Epidermal melanocyte (primary cell): ENCODE measurements around the gene SLCO1B1.

Experiments used
- DNase-seq: peaks from one replicate; pipeline ENCODE4 v3.0.0; 2011; ENCODE audit warnings: low spot score; ENCODE audit not compliant: insufficient read length

The SLCO1B1 gene

DNA sequence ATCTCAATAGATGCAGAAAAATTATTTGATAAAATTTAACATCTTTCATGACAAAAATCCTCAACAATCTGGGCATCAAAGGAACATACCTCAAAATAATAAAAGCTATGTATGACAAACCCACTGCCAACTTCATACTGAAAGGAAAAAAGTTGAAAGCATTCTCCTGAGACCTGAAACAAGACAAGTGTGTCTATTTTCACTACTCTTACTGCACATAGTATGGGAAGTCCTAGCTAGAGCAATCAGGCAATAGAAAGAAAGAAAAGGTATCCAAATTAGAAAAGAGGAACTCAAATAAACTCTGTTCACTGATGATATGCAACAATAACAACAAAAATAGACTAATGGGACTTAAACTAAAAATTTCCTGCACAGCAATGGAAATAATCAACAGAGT lies 90.1 kb downstream of the SLCO1B1 start:
- no peak for DNase-seq

DNA sequence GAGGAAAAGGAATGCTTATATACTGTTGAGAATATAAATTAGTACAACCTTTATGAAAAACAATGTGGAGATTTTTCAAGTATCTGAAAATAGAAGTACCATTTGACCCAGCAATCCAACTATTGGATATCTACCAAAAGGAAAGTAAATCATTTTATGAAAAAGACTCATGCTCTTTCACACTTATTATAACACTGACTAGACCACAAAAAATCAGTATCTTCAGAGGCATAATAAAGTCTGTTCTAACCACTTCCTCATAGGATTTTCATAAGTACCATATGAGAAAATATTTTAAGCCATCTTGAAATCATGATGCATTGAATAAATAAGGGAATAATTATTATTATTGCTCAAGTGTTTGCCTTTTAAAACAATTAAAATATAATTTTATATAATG lies 90.8 kb downstream of the SLCO1B1 start:
- no peak for DNase-seq

DNA sequence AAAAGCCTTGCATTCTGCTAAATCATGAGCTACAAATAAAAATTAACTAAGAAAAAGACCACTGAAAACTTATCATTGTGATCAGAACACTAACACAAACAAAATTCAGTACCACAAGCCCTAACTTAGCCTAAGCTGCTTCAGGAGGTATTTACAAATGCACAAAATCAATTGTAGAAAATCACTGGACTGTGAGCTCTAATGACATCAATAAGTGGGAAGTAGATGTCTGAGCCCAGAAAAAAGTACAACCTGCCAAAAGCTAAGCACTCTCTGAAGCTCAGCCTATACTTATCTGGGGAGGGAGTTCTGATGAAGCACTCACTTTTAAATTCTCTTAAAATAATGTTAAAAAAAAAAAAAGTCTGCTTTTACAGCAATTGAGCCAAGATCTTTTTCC lies 92.9 kb downstream of the SLCO1B1 start:
- DNase-seq: no peak

DNA sequence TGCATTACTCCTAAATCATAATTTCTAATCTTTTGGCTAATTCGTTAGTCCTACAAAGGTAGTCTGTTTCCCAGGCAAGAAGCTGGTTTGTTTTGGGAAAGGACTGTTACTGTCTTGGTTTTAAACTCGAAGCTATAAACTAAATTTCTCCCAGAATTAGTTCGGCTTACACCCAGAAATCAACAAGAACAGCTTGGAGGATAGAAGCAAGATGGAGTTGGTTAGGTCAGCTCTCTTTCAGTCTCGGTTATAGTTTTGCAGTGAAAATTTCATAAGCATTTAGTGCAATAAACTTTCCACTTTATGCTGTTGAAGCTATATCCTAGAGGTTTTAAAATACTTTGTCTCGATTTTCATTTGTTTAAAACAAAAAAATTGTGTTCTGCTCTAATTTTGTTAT lies 103.4 kb downstream of the SLCO1B1 start:
- no peak for DNase-seq

DNA sequence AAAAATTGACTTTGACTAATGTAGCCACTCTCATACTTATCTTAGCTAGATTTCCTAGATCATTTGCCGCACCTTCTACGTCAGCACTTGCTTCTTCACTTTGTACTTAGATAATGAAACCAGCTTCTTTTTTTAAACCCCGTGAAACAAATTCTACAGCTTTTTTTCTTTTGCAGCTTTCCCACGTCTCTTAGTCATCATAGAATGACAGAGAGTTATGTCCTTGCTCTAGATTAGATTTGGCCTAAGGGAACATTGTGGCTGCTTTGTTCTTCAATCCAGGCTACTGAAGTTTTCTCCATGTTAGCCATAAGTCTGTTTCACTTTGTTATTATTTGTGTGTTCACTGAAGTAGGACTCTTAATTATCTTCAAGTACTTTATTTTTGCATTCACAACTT lies 108.9 kb downstream of the SLCO1B1 start:
- DNase-seq: no peak

DNA sequence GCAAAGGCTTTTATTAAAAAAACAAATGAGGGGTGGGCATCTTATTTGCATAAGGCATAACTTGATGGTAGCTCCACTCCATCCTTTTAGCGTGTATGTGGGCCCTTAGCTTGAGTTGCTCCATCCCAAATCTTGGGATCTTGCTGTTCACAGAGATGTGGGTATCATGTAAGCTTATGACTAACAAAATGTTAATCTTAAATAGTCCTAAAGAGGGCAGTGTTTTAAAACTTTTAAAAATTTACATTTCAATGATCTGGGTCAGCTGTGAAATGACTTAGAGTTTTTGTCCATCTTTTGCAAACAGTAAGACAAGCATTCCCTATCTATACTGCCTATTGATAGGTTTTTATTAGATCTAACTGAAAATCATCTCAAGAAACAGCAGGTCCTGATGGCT lies 117.7 kb downstream of the SLCO1B1 start:
- DNase-seq: peak; percentile 24

DNA sequence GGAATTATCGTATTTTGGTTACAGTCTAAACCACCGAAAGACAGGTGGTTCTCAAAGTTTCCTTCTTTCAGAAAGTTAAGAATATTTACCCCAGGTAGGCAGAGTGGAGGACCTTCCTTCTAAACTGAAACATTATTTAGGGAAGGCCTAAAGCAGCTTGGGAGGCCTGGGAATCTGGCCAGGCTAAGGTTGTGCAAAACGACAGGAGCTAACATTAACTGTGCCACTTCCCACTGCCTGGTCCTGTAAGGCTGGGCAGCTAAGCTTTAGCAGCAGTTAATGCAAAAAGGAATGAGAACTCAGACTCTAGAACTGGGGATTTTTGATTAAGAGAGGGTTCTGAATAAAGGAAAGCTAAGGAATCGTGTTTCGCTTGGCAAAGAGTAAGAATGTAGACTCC lies 121.1 kb downstream of the SLCO1B1 start:
- no peak for DNase-seq

DNA sequence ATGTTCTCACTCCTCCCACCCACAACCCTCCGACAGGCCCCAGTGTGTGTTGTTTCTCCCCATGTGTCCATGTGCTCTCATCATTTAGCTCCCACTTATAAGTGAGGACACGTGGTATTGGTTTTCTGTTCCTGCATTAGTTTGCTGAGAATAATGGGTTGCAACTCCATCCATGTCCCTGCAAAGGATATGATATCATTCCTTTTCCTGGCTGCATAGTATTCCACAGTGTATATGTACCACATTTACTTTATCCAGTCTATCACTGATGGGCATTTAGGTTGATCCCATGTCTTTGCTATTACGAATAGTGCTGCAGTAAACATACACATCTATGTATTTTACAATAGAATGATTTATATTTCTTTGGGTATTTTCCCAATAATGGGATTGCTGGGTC lies 126.2 kb downstream of the SLCO1B1 start:
- no peak for DNase-seq

DNA sequence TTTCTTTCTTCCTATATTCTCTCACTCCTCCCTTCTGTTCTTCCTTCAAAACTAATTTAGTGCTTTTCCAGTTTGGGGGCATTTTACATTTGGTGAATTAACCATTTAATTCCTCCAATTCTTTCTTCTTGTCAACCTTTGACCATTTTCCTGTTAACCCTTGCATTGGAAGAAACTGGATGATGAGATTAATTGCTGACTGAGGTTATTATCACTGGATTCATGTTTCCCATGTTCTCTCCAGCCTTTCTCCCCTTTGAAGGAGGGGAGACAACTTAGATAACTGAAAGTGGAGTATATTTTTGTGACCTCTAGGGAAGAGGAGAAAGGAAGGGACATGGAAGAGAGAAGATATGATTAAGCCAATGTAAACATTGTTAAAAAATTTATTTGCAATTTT lies 133.2 kb downstream of the SLCO1B1 start:
- no peak for DNase-seq

DNA sequence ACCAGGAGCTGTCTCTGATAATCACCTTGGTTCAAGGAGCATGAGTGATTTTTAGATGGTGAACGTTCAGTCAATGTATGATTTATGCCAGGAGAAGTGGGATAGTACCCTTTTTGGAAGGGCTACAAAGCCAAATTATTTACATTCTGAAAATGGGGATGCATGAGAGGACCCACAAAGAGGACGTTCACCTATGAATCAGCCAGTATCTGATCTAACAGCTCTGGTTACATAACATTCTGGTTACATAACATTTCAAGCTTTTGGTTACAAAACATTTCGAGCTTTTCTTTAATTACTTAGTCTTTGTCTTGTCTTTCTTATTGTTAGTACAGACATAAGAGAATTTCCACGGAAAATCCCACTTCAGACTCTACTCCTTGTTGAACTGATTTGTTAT lies 134.9 kb downstream of the SLCO1B1 start:
- DNase-seq: no peak

DNA sequence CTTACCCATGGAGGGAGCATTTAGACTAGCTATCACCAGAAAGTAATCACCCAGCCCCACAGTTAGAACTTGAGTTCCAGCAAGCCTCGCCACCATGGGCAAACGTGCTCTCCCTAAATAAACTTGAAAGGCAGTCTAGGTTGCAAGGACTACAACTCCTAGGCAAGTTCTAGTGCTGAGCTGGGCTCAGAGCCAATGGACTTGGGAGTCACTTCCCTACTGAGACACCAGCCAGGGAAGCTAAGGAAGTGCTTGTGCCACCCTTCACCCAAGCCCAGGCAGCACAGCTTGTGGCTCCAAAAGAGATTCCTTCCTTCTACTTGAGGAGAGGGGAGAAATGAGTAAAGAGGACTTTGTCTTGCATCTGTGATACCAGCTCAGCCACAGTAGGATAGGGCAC lies 145.8 kb downstream of the SLCO1B1 start:
- no peak for DNase-seq
